OCI-LY1 (cell line): ENCODE measurements around the gene HRAS.

Source experiments
- H2AFZ ChIP-seq: fragments of 200-600 bp; sonication (generic), shearing (Covaris generic); 2 replicates; pipeline ENCODE4 v1.6.0; 2014; ENCODE audit warnings: antibody characterized with exemption, mild to moderate bottlenecking, low read length
- H3F3A ChIP-seq: fragments of 200-600 bp; sonication (generic), shearing (Covaris generic); 2 replicates; pipeline ENCODE4 v1.6.0; 2014; ENCODE audit warnings: mild to moderate bottlenecking, antibody characterized with exemption, low read length, moderate library complexity; ENCODE audit not compliant: insufficient read depth
- H3K27ac ChIP-seq: fragments of 200-600 bp; sonication (generic); 2 replicates; pipeline ENCODE4 v1.5.1; 2014; ENCODE audit warnings: low read length, mixed run types, mild to moderate bottlenecking, low read depth; ENCODE audit not compliant: poor library complexity, severe bottlenecking
- H3K27me3 ChIP-seq: fragments of 200-600 bp; sonication (generic); 2 replicates; pipeline ENCODE4 v1.6.0; 2014; ENCODE audit warnings: antibody characterized with exemption, mild to moderate bottlenecking, low read length, moderate library complexity; ENCODE audit not compliant: insufficient read depth
- H3K36me3 ChIP-seq: fragments of 200-600 bp; sonication (generic); 2 replicates; pipeline ENCODE4 v1.6.1; 2014; ENCODE audit warnings: mild to moderate bottlenecking, antibody characterized with exemption, low read length, moderate library complexity, mixed read lengths; ENCODE audit not compliant: insufficient read depth
- H3K4me1 ChIP-seq: fragments of 200-600 bp; sonication (generic); 2 replicates; pipeline ENCODE4 v1.5.1; 2014; ENCODE audit warnings: mild to moderate bottlenecking, low read length, moderate library complexity; ENCODE audit not compliant: insufficient read depth, severe bottlenecking
- H3K4me2 ChIP-seq: fragments of 200-600 bp; sonication (generic), shearing (Covaris generic); 2 replicates; pipeline ENCODE4 v1.6.1; 2014; ENCODE audit warnings: low read length
- H3K4me3 ChIP-seq: fragments of 200-600 bp; sonication (generic); 2 replicates; pipeline ENCODE4 v1.5.1; 2014; ENCODE audit warnings: low read length, low read depth, mild to moderate bottlenecking, mixed read lengths; ENCODE audit not compliant: poor library complexity, severe bottlenecking
- H3K79me2 ChIP-seq: fragments of 200-600 bp; shearing (Covaris generic); 2 replicates; pipeline ENCODE4 v1.6.1; 2016; ENCODE audit warnings: mixed run types, low read length, mixed read lengths; ENCODE audit not compliant: insufficient read depth
- H3K9ac ChIP-seq: fragments of 200-600 bp; sonication (generic), shearing (Covaris generic); 2 replicates; pipeline ENCODE4 v1.6.1; 2014; ENCODE audit warnings: mild to moderate bottlenecking, low read length, mixed read lengths
- H3K9me2 ChIP-seq: fragments of 200-600 bp; sonication (generic), shearing (Covaris generic); 2 replicates; pipeline ENCODE4 v1.6.1; 2014; ENCODE audit warnings: low read depth, mild to moderate bottlenecking, low read length, mixed read lengths
- H3K9me3 ChIP-seq: fragments of 200-600 bp; shearing (Covaris generic); 2 replicates; pipeline ENCODE4 v1.6.1; 2014; ENCODE audit warnings: low read length, mixed read lengths
- H4K20me1 ChIP-seq: fragments of 200-600 bp; sonication (generic), shearing (Covaris generic); 2 replicates; pipeline ENCODE4 v1.6.0; 2016; ENCODE audit warnings: mild to moderate bottlenecking, low read length; ENCODE audit not compliant: insufficient read depth
- CTCF ChIP-seq: fragments of 200-600 bp; sonication (generic), shearing (Covaris generic); IDR thresholded peaks from 2 replicates; pipeline ENCODE4 v1.5.1; 2017; ENCODE audit warnings: mild to moderate bottlenecking, antibody characterized with exemption, low read length, moderate library complexity, mixed read lengths
- EZH2 ChIP-seq: fragments of 200-600 bp; sonication (generic), shearing (Covaris generic); IDR thresholded peaks from 2 replicates; pipeline ENCODE4 v1.8.0; 2017; ENCODE audit warnings: borderline replicate concordance, mixed run types, mild to moderate bottlenecking, antibody characterized with exemption, low read length, moderate library complexity, mixed read lengths

Gene HRAS

GRCh38 chr11:526192-526591 is 9.2 kb downstream of the HRAS start:
- no peaks in the 10 kb centered on the region; the same call in 1 of the 2 replicates for H3K36me3 ChIP-seq
- H3K4me2 ChIP-seq = no peak overlapping the region
- H3K4me1 ChIP-seq = no peaks in the 10 kb centered on the region
- no peak overlapping the region for H3K4me3 ChIP-seq
- TF ChIP-seq CTCF (no peak), EZH2 (no peak)
- H3K9me2 ChIP-seq = no peaks in the 10 kb centered on the region
- no peak overlapping the region for H3K9ac ChIP-seq
- no peaks in the 10 kb centered on the region for H3K9me3 ChIP-seq
- no peaks in the 10 kb centered on the region for H3F3A ChIP-seq
- no peaks in the 10 kb centered on the region for H4K20me1 ChIP-seq
- H3K79me2 ChIP-seq = no peaks in the 10 kb centered on the region
- no peak overlapping the region for H2AFZ ChIP-seq
- no peaks in the 10 kb centered on the region for H3K27me3 ChIP-seq
- H3K27ac ChIP-seq = no peak overlapping the region

GRCh38 chr11:521177-521688 is 14.1 kb downstream of the HRAS start:
- Histone ChIP-seq H3K27ac (no peak overlapping the region), H3K9ac (no peak overlapping the region), H3K79me2 (no peaks in the 10 kb centered on the region), H3K27me3 (no peaks in the 10 kb centered on the region), H3F3A (no peaks in the 10 kb centered on the region), H3K36me3 (no peaks in the 10 kb centered on the region; the same call in 1 of the 2 replicates), H4K20me1 (no peaks in the 10 kb centered on the region), H3K4me2 (no peak overlapping the region), H3K4me1 (no peaks in the 10 kb centered on the region), H3K9me2 (no peaks in the 10 kb centered on the region), H2AFZ (no peak overlapping the region), H3K9me3 (0 out of 2 replicates have a peak, but pooled peaks cover 4% of the 10 kb centered on the region), H3K4me3 (no peak overlapping the region)
- no peak for TF ChIP-seq EZH2
- no peak for TF ChIP-seq CTCF

GRCh38 chr11:520428-521176 is 14.8 kb downstream of the HRAS start:
- Histone ChIP-seq H3F3A (no peaks in the 10 kb centered on the region), H3K9me2 (no peaks in the 10 kb centered on the region), H3K4me3 (no peak overlapping the region), H3K27ac (no peak overlapping the region), H3K4me1 (no peaks in the 10 kb centered on the region), H3K79me2 (no peaks in the 10 kb centered on the region), H3K4me2 (no peak overlapping the region), H3K36me3 (no peaks in the 10 kb centered on the region; the same call in 1 of the 2 replicates), H3K27me3 (no peaks in the 10 kb centered on the region), H2AFZ (no peak overlapping the region), H4K20me1 (no peaks in the 10 kb centered on the region), H3K9ac (no peak overlapping the region), H3K9me3 (0 out of 2 replicates have a peak, but pooled peaks cover 5% of the 10 kb centered on the region)
- TF ChIP-seq CTCF = peak; percentile 40
- TF ChIP-seq EZH2 = no peak
